Activated CD4-positive, alpha-beta T cell treated with anti-CD3 and anti-CD28 coated beads, Interleukin-2, amount 50 U/mL, for 1 hour (primary cell): ENCODE results near the gene CYP2E1.
"Not testable (repeated sequence)": the region's sequence is repeated elsewhere in the genome, so short reads cannot be mapped to it uniquely, and the experiment has no call there.

Experiments used
- DNase-seq: peaks from one replicate; pipeline ENCODE4 v3.0.0-alpha.2; 2020

CYP2E1 gene

DNA sequence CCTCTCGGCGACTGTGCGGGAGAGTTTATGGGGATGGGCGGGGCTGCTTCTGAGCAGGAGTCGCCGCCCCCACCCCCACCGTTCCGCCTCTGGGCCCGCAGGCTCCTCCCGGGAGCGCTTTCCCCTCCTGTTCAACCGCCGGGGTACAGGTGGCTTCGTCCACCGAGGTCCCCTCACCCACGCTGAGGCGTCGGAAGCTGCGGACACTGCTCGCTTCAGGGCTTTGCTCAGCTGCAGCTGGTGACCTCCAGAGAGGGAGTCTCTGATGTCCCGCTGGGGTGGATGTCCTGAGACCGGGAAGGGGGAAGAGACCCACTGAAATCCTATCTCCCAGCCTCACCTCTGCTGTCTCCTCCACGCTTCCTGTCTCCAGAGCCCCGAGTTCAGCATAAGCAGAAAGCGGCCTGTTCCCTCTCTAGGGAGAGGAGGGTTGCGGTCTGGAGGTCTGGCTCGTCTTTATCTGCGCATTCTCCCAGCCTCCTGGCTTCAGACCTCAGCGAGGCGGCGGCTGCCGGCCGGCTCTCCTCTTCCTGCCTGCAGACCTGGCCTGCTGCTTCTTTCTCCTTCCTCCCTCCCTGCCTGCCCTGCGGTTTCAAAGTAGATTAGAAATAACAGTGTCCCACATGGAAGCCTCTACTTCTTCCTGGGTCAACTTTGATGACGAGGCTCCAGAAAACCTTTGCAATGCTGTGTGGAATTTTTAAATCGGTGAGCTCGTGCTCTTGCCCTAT is 1.8 kb downstream of the CYP2E1 start:
- DNase-seq = no peak

DNA sequence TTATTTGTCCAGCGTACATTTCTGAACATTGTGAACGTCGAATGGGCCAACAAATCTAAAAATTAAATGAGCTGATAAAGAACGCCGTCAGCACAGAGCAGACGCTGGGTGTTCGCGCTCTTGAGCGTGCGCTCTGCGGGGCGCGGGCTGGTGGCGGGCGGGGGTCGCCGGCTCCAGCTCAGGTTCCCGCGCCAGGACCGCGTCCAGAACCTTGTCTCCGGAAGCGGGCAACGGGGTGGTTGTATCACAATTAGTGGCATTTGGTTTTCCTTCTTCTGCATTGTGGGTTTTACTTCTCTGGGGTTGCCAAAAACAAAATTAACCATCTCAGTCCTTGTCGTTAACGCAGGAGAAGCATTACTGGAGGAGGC is 2.4 kb downstream of the CYP2E1 start:
- DNase-seq = no peak

- no peak for DNase-seq
These were observed 3.3 kb downstream of the CYP2E1 start for GRCh38 chr10:133530506-133530905.

- DNase-seq = no peak
These were observed 5.7 kb downstream of the CYP2E1 start for GRCh38 chr10:133532871-133533270.

DNA sequence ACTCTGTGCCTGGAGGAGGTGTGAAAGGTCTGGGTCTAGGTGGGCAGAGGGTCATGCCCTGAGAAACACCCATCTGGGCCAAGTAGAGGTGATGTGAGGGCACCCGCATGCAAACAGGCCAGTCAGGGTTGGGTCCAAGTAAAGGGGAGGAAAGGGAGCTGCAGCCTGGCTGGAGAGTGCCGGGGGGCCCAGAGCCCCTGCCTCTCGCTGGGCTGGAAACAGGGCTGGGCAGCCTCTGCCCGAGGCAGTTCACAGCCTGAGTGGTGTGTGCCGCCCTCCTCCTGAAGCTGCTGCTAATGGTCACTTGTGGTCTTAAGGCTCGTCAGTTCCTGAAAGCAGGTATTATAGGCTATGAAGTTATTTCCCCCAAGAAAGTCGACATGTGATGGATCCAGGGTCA is 7.3 kb downstream of the CYP2E1 start:
- no peak for DNase-seq

DNA sequence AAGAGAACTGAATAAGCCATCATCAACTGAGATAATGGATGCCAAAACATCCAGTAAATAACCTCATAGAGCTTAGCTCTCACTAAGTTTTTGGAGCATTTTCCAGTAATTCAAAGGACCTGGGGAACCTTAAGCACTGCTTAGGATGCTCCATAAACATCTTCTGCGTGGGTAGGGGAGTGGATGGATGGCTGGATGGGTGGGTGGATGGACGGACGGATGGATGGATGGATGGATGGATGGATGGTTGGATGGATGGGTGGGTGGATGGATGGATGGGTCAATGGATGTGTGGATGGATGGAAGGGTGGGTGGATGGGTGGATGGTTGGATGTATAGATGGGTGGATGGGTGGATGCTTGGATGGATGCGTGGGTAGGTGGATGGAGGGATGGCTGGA is 9.0 kb downstream of the CYP2E1 start:
- no peak for DNase-seq

GRCh38 chr10:133537546-133538545 is 10.7 kb downstream of the CYP2E1 start:
- DNase-seq = no peak

- DNase-seq = not testable (repeated sequence)
These were observed 14.3 kb downstream of the CYP2E1 start for GRCh38 chr10:133541441-133541975.

- DNase-seq = no peak
These were observed 17.3 kb downstream of the CYP2E1 start for GRCh38 chr10:133544506-133544905.

DNA sequence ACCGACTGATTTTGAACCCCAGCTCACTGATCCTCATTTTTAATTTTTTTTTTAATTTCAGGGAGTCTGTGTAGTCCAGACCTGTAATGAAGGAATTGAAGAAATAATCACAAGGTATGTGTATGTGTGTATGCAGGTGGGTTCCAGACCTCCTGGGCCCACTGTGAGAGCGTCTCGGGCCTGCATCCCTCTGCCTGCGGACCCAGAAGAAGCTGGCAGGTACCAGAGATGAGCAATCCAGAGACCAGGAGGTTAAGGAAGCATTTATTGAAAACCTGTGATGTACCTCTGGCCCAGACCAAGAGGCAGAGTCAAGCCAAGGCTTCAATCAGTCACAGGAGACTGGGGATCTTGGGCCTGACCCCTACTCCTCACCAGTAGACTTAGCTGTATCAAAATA is 27.4 kb downstream of the CYP2E1 start:
- no peak for DNase-seq

DNA sequence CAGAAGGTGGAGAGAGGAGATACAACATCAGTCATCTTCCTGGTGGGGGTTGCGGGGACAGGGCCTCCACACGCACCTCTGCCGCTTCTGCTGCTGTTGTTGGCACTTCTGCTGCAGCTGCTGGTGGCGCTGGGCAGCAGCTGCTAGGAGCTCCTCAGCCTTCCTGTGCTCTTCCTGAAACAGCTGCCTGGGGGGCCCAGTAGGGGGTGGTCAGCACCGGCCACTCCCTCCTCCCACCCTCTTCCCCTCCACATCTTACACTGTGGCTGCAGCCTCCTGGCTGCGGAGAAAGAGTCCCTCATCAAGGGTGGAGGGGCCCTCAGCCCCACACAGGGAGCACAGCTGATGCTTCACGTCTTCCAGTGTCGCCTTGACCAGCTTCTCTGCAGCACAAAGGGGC is 28.4 kb downstream of the CYP2E1 start:
- DNase-seq = no peak

DNA sequence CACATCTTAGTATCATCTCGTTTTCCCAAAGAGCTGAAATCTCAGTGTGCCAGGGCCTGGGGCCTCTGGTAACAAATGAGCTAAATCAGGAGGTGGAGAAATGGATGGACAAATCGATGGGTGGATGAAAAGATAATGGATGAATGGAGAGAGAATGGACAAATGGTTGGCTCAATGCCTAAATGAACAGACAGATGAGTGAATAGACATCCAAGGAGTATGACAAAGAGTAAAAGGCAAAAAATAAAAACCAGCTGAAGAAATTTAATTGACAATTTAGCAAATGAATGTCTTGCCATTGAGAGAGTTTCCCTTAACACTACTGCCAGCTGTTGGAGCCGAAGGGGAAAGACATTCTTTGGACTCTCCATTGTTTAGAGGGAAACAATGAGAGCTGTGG is 30.2 kb downstream of the CYP2E1 start:
- DNase-seq = no peak

DNA sequence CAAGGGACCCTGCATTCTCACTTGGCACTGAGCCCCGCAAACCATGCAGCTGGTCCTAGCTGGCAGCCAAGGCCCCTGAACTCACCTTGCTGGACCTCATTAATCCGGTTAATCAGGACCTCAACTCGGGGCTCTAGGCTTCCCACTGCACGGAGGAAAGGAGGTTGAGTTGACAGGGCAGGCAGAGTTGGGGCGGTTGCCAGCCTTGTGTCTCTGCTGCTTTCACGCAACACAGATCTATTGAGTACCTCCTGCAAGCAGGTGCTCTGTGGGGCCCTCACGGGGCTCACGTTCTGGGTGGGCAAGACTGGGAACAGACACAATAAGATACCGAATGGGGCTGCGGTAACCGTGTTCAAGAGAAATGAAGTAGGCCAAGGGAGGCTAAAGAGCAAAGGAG is 32.1 kb downstream of the CYP2E1 start:
- DNase-seq = no peak

DNA sequence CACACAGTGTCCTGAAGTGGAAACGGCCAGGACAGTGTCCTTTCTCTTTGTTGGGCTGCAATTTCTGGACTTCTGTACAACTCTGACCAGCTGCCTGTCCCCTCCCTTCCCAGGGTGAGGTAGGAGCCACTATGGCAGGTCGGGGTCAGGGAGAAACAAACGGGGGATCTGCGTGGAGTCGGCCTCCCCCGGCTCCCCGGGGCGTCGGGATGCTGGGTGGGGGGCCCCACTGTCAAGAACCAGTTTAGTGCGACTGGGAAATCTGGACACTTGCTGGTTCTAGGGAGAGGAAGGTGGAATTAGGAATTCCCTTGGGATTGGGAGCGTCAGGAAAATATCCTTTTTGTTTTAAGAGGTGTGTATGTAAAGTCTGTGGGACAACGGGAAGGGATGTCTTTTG is 37.7 kb downstream of the CYP2E1 start:
- no peak for DNase-seq

- DNase-seq = no peak
These were observed 38.5 kb downstream of the CYP2E1 start, which contains the start of gene SYCE1 for GRCh38 chr10:133565441-133566294. TSS of gene SYCE1 (minus strand) at chr10:133565583. CDS start at chr10:133565529, 54 bp downstream.

DNA sequence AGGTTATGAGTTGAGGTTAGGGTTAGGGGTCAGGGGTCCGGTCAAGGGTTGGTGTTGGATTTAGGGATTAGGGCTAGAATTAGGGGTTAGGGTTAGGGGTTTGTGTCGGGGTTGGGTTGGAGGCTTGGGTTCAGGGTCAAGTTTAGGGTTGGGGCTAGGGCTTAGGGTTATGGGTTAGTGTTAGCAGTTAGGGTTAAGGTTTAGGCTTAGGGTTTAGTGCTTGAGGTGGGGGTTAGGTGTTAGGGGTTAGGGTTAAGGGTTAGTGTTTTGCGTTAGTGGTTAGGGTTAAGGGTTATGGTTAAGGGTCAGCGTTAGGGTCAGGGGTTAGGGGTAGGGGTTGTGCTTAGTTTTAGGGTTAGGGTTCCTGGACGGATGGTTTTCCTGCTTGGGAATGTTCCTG is 40.0 kb downstream of the CYP2E1 start:
- no peak for DNase-seq

DNA sequence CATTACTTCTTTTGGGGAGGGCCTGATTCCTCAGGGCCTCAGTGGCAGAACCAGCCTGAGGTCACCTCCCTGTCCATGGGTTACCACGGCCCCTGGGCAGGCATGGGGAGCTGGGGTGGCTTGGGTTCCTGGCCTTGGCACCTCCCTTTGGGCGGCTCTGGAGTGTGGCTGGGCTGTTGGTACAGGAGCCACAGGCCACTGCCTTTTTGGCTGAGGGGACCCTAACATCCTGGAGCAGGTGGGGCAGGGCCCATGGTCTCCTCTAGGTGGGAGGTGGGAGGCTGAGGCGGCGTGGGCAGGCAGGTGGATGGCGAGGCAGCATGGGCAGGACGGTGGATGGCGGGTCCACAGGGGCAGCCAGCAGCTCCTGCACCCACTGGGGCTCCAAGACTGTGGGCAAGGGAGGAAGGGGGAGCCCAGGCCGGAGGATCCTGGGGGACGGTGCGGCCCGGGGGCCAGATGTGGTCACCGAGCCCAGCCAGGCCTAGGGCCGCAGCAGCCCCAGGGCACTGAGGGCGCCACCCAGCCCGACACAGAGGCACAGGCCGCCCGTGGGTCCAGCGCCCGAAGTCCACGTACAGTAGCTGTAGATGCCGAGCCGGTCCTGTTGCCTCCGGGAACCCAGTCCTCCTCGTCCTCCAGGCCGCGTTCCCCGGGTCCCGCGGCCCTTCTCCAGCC is 40.6 kb downstream of the CYP2E1 start:
- DNase-seq = no peak

GRCh38 chr10:133568287-133568614 is 41.1 kb downstream of the CYP2E1 start:
- no peak for DNase-seq

DNA sequence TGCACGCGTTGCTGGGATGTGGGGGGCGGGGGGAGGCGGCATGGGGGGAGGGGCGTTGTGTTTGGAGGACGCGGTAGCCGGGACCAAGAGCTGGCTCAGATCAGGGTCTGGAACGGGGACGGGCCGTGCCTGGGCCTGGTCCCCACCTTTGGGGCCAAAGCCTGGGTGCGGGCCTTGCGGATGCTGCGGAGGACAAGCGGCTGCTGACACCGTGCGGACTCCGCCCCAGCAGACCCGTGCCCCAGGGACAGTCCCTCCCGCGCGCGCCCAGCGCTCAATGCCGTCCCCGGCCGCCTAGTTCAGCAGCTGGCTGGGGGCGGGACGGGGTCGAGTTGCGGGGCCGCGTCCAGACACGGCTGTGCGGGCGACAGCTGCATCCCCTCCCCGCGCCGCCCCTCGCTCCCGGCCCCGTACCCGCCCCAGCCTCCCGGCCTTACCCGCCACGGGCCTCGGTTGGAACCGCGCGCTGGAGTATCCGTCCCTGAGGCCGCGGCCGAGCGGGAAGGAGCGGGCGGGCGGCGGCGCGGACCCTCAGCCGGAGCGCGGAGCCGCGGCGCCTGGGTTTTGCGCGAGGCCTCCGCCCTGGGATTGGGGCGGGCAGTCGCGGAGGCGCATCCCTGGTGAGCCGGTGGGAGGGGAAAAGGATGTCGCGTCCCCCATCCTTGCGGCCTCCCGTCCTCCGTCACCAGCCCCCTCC is 41.8 kb downstream of the CYP2E1 start:
- DNase-seq = not testable (repeated sequence)

GRCh38 chr10:133569801-133570200 is 42.6 kb downstream of the CYP2E1 start:
- DNase-seq = not testable (repeated sequence)

DNA sequence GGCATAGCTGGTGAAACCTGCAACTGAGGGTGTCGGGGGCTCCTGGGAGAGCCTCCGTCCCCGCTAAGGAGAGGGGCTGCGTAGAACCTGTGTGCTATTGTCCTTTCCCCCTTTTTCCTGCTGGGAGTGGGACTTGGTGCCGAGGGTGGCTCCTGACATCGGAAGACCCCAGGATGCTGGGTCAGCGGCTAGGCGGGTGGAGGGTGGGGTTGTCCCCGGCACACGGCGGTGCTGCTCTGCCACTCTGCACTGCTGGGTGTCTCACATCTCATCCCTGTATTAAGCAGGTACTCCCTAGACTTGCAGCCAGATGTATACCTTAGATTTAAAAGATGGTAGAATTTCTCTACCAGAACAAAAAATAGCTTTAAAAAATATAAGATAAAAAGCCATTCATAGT is 44.9 kb downstream of the CYP2E1 start:
- not testable (repeated sequence) for DNase-seq

DNA sequence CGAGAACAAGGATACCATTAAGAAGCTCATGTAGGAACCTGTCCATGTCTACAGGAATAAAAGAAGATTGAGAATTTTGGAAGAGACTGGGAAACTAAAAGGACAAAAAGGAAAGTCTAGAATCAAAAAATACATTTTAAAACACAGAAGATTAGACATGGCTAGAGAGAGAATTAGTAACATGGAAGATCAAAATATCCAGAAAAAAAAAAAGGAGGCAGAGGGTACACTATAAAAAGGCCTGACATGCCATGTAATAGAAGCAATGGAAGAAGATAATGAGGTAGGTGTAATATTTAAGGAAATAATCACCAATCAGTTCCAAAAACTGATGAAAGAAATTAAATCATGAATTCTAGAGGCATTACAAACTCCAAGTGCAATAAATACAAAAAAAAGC is 46.3 kb downstream of the CYP2E1 start:
- not testable (repeated sequence) for DNase-seq
